Measurements from ENCODE around the gene CNPY3. TPM values are rescaled to one million over a fixed set of nuclear protein-coding genes. Genes with fewer than 3 reads are reported as not detected.
A peak's percentile ranks its signal among the peaks of the same experiment; 100 is the strongest.

The CNPY3 gene
- total RNA-seq, 1 donor from 2014 or later = 14.0 TPM

DNA sequence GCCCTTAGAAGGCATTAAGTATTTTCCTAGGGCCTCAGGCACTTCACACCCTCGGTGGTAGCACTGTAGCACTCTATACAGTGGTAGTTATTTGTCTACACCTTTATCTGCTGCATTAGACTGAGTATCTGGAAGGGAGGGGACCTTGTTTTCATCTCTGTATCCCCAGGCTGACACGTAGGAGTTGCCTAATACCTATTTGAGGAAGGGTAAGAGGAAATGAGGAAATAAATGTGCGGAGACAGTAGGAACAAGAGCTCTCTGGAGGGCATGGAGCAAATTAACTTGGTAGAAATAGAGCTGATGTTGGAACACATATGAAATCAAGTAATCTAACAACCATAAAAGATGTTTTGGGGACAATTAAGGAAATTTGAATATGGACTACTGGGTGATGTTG is 3.9 kb downstream of the CNPY3 start:
- no peaks in the 10 kb centered on the region for H3K27me3 ChIP-seq (ENCODE audit: control insufficient read depth, insufficient read depth, low read length)
- FAIRE-seq (no peak), DNase-seq (ENCODE audit: low read depth) (no peak)

DNA sequence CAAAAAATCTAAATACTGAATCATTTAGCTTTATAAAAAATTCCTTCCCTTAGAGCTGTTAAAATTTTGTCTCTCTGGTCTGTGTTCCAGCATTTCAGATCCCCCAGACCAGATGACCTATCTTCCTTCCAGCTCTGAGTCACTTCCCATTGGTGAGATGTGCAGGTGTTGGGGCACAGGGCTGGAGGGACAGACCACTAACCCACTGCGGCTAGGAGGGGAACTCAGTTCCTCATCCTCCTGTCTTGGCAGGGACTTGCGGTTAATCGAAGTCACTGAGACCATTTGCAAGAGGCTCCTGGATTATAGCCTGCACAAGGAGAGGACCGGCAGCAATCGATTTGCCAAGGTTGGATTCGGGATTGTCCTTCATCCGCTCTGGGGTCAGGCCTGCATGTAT is 6.0 kb downstream of the CNPY3 start:
- H3K27me3 ChIP-seq (ENCODE audit: control insufficient read depth, insufficient read depth, low read length) = no peaks in the 10 kb centered on the region
- no peak overlapping the region for H3K4me3 ChIP-seq (ENCODE audit: low read depth, low read length)
- H3K36me3 ChIP-seq (ENCODE audit: control insufficient read depth, insufficient read depth, low read length) = peaks cover 24% of the 10 kb centered on the region
- FAIRE-seq (no peak), DNase-seq (ENCODE audit: low read depth) (no peak)
- TF ChIP-seq, protein P1, sequence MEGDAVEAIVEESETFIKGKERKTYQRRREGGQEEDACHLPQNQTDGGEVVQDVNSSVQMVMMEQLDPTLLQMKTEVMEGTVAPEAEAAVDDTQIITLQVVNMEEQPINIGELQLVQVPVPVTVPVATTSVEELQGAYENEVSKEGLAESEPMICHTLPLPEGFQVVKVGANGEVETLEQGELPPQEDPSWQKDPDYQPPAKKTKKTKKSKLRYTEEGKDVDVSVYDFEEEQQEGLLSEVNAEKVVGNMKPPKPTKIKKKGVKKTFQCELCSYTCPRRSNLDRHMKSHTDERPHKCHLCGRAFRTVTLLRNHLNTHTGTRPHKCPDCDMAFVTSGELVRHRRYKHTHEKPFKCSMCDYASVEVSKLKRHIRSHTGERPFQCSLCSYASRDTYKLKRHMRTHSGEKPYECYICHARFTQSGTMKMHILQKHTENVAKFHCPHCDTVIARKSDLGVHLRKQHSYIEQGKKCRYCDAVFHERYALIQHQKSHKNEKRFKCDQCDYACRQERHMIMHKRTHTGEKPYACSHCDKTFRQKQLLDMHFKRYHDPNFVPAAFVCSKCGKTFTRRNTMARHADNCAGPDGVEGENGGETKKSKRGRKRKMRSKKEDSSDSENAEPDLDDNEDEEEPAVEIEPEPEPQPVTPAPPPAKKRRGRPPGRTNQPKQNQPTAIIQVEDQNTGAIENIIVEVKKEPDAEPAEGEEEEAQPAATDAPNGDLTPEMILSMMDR (IDR thresholded peaks at IDR 0.05; ENCODE audit: insufficient read depth, low read length, severe bottlenecking) = no peak

More for the DNA sequence above, 3.9 kb downstream of the CNPY3 start:
- no peak overlapping the region for H3K4me3 ChIP-seq (ENCODE audit: low read depth, low read length)
- TF ChIP-seq, protein P1 (IDR thresholded peaks at IDR 0.05; ENCODE audit: insufficient read depth, low read length, severe bottlenecking) = no peak
- peaks cover 14% of the 10 kb centered on the region for H3K36me3 ChIP-seq (ENCODE audit: control insufficient read depth, insufficient read depth, low read length)

DNA sequence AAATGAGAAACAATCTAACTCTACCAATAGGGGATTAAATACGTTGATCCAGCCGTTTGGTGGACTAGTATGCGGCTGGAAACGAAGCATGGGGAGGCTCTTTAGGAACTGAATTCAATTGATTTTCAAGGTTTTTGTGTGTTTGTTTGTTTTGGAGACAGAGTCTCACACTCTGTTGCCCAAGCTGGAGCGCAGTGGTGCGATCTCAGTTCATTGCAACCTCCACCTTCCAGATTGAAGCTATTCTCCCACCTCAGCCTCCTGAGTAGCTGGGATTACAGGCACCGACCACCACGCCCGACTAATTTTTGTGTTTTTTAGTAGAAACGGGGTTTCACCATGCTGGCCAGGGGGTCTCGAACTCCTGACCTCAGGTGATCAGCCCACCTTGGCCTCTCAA is 7.1 kb downstream of the CNPY3 start:
- TF ChIP-seq, protein P1 (IDR thresholded peaks at IDR 0.05; ENCODE audit: insufficient read depth, low read length, severe bottlenecking) = no peak
- no peak for DNase-seq (ENCODE audit: low read depth)
- FAIRE-seq = no peak
- H3K4me3 ChIP-seq (ENCODE audit: low read depth, low read length) = no peak overlapping the region
- H3K27me3 ChIP-seq (ENCODE audit: control insufficient read depth, insufficient read depth, low read length) = no peaks in the 10 kb centered on the region
- peaks cover 24% of the 10 kb centered on the region for H3K36me3 ChIP-seq (ENCODE audit: control insufficient read depth, insufficient read depth, low read length)

DNA sequence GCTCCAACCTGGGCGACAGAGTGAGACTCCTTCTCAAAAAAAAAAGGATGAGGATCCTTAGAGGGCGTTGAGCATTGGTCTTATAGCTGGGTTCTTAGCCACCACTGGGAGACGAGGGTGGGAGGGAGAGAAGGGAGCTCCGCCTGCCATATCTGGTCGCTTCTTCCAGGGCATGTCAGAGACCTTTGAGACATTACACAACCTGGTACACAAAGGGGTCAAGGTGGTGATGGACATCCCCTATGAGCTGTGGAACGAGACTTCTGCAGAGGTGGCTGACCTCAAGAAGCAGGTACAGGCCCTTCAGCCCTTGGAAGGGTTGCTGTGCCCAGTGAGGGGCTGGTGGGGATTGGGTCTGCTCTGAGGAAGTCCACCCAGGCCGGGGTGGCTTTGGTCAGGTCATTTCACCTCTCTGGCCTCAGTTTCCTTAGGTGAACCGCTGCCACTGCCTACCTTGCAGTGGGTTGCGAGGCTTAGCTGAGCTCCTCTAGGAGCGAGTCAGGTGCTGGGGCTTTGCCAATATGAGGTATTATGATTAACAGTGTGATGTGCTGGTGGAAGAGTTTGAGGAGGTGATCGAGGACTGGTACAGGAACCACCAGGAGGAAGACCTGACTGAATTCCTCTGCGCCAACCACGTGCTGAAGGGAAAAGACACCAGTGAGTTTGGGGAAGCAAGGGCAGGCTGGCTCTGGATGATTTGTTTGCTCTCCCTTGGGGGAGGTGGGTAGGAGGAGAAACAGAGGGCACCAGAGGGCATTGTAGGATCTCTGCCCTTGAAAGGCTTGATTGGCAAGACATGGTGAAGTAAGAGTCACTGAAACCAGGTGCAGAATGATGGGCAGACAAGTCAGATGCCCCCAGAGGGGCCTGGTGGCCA is 8.5 kb downstream of the CNPY3 start:
- peaks cover 24% of the 10 kb centered on the region for H3K36me3 ChIP-seq (ENCODE audit: control insufficient read depth, insufficient read depth, low read length)

DNA sequence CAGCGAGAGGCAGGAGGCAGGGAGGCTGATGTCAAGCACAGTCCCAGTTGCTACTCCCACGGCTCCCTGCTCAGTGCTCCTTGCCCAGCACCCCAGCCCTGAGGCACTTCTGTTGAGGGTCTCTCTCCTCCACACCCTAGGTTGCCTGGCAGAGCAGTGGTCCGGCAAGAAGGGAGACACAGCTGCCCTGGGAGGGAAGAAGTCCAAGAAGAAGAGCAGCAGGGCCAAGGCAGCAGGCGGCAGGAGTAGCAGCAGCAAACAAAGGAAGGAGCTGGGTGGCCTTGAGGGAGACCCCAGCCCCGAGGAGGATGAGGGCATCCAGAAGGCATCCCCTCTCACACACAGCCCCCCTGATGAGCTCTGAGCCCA is 9.1 kb downstream of the CNPY3 start:
- H3K27me3 ChIP-seq (ENCODE audit: control insufficient read depth, insufficient read depth, low read length) = no peaks in the 10 kb centered on the region
- peaks cover 24% of the 10 kb centered on the region for H3K36me3 ChIP-seq (ENCODE audit: control insufficient read depth, insufficient read depth, low read length)
- DNase-seq (ENCODE audit: low read depth) = no peak
- TF ChIP-seq, protein P1 (IDR thresholded peaks at IDR 0.05; ENCODE audit: insufficient read depth, low read length, severe bottlenecking) = no peak
- H3K4me3 ChIP-seq (ENCODE audit: low read depth, low read length) = no peak overlapping the region
- no peak for FAIRE-seq

More for the DNA sequence above, 8.5 kb downstream of the CNPY3 start:
- DNase-seq (ENCODE audit: low read depth) (peak; percentile 47), FAIRE-seq (no peak)
- TF ChIP-seq, protein P1 (IDR thresholded peaks at IDR 0.05; ENCODE audit: insufficient read depth, low read length, severe bottlenecking) = no peak
- H3K4me3 ChIP-seq (ENCODE audit: low read depth, low read length) = no peak overlapping the region
- H3K27me3 ChIP-seq (ENCODE audit: control insufficient read depth, insufficient read depth, low read length) = no peaks in the 10 kb centered on the region

Measured in bronchial epithelial cell (primary cell).